ENCODE results near the gene MOB3B. TPM values are rescaled to one million over a fixed set of nuclear protein-coding genes. Genes with fewer than 3 reads are reported as not detected.

MOB3B gene
- total RNA-seq, 4 donors from 2014 or later: 16.2 to 23.7 (median 19.7) TPM

GRCh38 chr9:27483576-27483975 lies 46.0 kb downstream of the MOB3B start:
- TF ChIP-seq EP300 (IDR thresholded peaks at IDR 0.05) (no peak), CTCF (IDR thresholded peaks at IDR 0.05) (no peak), POLR2A (IDR thresholded peaks at IDR 0.05) (no peak)
- H3K27me3 ChIP-seq: no peaks in the 10 kb centered on the region
- H3K27ac ChIP-seq: no peak overlapping the region
- WGBS, 2 donors: 76 to 78% methylated on average over 6 of the region's 6 CpGs
- H3K4me1 ChIP-seq: peaks cover 0 to 8% (median 0%) of the 10 kb centered on the region in 4 donors
- H3K9me3 ChIP-seq: peaks cover 0 to 10% (median 4%) of the 10 kb centered on the region in 4 donors
- no peak overlapping the region for H3K4me3 ChIP-seq
- no peak for DNase-seq (ENCODE audit: low spot score in 2 of 2)
- H3K36me3 ChIP-seq: no peaks in the 10 kb centered on the region

DNA sequence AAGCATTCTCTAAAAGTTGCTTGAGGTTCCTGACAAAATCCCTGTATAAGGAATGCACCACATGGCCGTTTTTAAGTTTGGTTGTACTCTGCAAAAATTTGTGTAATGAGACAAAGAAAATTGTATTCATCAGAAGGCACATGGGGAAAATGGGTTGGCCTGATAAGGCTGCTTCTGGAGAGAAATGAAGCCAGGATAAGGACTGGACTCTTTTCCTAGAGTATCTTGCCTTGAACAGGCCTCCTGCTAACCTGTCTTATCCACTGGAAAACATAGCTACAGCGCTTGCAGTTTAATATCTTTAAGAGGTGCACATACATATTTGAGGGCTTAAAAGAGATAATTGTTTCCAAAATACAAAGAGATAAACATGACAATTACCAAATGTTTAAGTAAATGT lies 46.9 kb downstream of the MOB3B start:
- 87 to 91% methylated on average over 2 of the region's 2 CpGs for WGBS, 2 donors
- H3K27ac ChIP-seq: no peak overlapping the region

GRCh38 chr9:27478322-27478721 lies 51.3 kb downstream of the MOB3B start:
- TF ChIP-seq POLR2A (IDR thresholded peaks at IDR 0.05) (no peak), CTCF (IDR thresholded peaks at IDR 0.05) (no peak), EP300 (IDR thresholded peaks at IDR 0.05) (no peak)
- no peaks in the 10 kb centered on the region for H3K36me3 ChIP-seq
- H3K9me3 ChIP-seq: peaks cover 0 to 16% (median 4%) of the 10 kb centered on the region in 4 donors
- no peak overlapping the region for H3K4me3 ChIP-seq
- no peaks in the 10 kb centered on the region for H3K27me3 ChIP-seq
- no peak overlapping the region for H3K27ac ChIP-seq
- 94 to 100% methylated on average over 1 of the region's 1 CpG for WGBS, 2 donors
- no peak for DNase-seq (ENCODE audit: low spot score in 2 of 2)
- H3K4me1 ChIP-seq: peaks cover 0 to 6% (median under 1%) of the 10 kb centered on the region in 4 donors

More for the DNA sequence above, 46.9 kb downstream of the MOB3B start:
- Histone ChIP-seq H3K4me3 (no peak overlapping the region), H3K36me3 (no peaks in the 10 kb centered on the region), H3K4me1 (peaks cover 0 to 8% (median 0%) of the 10 kb centered on the region in 4 donors), H3K9me3 (peaks cover 0 to 16% (median 4%) of the 10 kb centered on the region in 4 donors), H3K27me3 (no peaks in the 10 kb centered on the region)
- no peak for TF ChIP-seq POLR2A (IDR thresholded peaks at IDR 0.05)
- TF ChIP-seq EP300 (IDR thresholded peaks at IDR 0.05): no peak
- TF ChIP-seq CTCF (IDR thresholded peaks at IDR 0.05): no peak
- DNase-seq (ENCODE audit: low spot score in 2 of 2): no peak

DNA sequence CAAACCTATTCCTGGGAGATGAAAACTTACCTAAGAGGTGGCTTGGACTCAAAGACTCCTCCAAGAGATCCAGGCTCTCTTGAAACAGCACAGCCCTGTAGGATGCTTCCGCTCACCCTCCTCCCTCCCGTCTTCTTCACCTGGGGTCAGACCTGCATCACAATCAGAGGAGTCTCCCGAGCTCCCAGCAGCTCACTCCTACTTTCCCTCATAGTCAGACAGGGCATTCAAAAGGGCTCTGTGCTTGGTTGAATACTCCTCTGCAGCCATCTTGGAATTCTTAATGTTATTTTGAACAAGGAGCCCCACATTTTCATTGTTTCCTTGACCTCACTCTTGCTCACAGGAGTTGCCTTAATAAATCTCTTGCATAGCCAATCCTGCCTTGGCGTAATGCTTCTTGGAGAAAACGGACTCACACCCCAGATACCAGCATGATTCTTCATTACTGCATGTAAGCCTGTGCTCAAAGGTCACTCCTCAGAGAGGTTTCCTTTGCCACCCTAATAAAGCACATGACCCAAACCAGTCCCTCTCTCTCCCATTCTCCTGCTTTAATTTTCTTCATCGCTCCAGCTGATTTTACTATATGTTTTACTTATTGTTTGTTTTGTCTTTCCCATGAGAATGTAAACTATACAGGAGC lies 52.6 kb downstream of the MOB3B start:
- TF ChIP-seq CTCF (IDR thresholded peaks at IDR 0.05) (no peak), POLR2A (IDR thresholded peaks at IDR 0.05) (no peak), EP300 (IDR thresholded peaks at IDR 0.05) (no peak)
- Histone ChIP-seq H3K4me1 (peaks cover 0 to 19% (median 6%) of the 10 kb centered on the region in 4 donors), H3K36me3 (no peaks in the 10 kb centered on the region), H3K27me3 (no peaks in the 10 kb centered on the region), H3K27ac (no peak overlapping the region), H3K9me3 (peaks cover 0 to 16% (median 4%) of the 10 kb centered on the region in 4 donors), H3K4me3 (no peak overlapping the region)
- WGBS, 2 donors: 87 to 89% methylated on average over 6 of the region's 6 CpGs
- DNase-seq (ENCODE audit: low spot score in 2 of 2): no peak

GRCh38 chr9:27475057-27475595 lies 54.5 kb downstream of the MOB3B start:
- no peaks in the 10 kb centered on the region for H3K27me3 ChIP-seq
- H3K27ac ChIP-seq: no peak overlapping the region
- TF ChIP-seq CTCF (IDR thresholded peaks at IDR 0.05): no peak
- TF ChIP-seq POLR2A (IDR thresholded peaks at IDR 0.05): no peak
- TF ChIP-seq EP300 (IDR thresholded peaks at IDR 0.05): no peak
- H3K4me3 ChIP-seq: no peak overlapping the region
- no peak for DNase-seq (ENCODE audit: low spot score in 2 of 2)
- peaks cover 0 to 31% (median 8%) of the 10 kb centered on the region in 4 donors for H3K4me1 ChIP-seq
- H3K36me3 ChIP-seq: no peaks in the 10 kb centered on the region
- peaks cover 0 to 16% (median 4%) of the 10 kb centered on the region in 4 donors for H3K9me3 ChIP-seq
- 92 to 96% methylated on average over 7 of the region's 7 CpGs for WGBS, 2 donors
